PC-3 (cell line): ENCODE data around the gene AREL1. TPM values are rescaled to one million over a fixed set of nuclear protein-coding genes. Genes with fewer than 3 reads are reported as not detected.

Experiments used
- ATAC-seq: fragments of 200-7000 bp; cut with Tn5 transposase; 2 replicates; pipeline ENCODE4 v1.9.1; 2020; ENCODE audit warnings: mild to moderate bottlenecking, moderate library complexity
- BruUV-seq: library from RNA; stranded (reverse); fragments of 400-500 nt; replicated peaks from 2 replicates; lab custom pipeline; 2021; lab: Mats Ljungman, UMichigan
- CTCF ChIA-PET: fragments of 300-600 bp; sonication (Branson Sonifier 250); formaldehyde crosslinking; loops from one replicate; lab custom pipeline; 2022; ENCODE audit warnings: antibody characterized with exemption; lab: Charles Lee
- POLR2A ChIA-PET: fragments of 300-600 bp; sonication (Branson Sonifier 250); formaldehyde crosslinking; loops from one replicate; lab custom pipeline; 2022; ENCODE audit warnings: antibody characterized with exemption; ENCODE audit not compliant: unreplicated experiment; lab: Charles Lee
- DNase-seq: peaks from one replicate; pipeline ENCODE4 v3.0.0-alpha.2; 2015
- H2AFZ ChIP-seq: fragments of 300-600 bp; sonication (generic); 2 replicates; pipeline ENCODE4 v1.6.0; 2016; ENCODE audit warnings: antibody characterized with exemption, low read length
- H3F3A ChIP-seq: fragments of 300-600 bp; sonication (generic); one replicate; pipeline ENCODE4 v1.6.0; 2017; ENCODE audit warnings: antibody characterized with exemption, low read length, control low read depth, mild to moderate bottlenecking; ENCODE audit not compliant: unreplicated experiment
- H3K27ac ChIP-seq: fragments of 300-600 bp; sonication (generic); 2 replicates; pipeline ENCODE4 v1.5.1; 2016; ENCODE audit warnings: mild to moderate bottlenecking, low read length
- H3K27me3 ChIP-seq: fragments of 300-600 bp; sonication (generic); 2 replicates; pipeline ENCODE4 v1.6.1; 2016; ENCODE audit warnings: low read length, mixed read lengths
- H3K36me3 ChIP-seq: fragments of 300-600 bp; sonication (generic); 2 replicates; pipeline ENCODE4 v1.6.1; 2016; ENCODE audit warnings: low read depth, mixed run types, low read length, mixed read lengths
- H3K4me1 ChIP-seq: fragments of 300-600 bp; sonication (generic); 2 replicates; pipeline ENCODE4 v1.5.1; 2016; ENCODE audit warnings: low read length; ENCODE audit not compliant: insufficient read depth
- H3K4me2 ChIP-seq: fragments of 300-600 bp; sonication (generic); 2 replicates; pipeline ENCODE4 v1.6.0; 2016; ENCODE audit warnings: low read length
- H3K4me3 ChIP-seq: fragments of 300-600 bp; sonication (generic); 2 replicates; pipeline ENCODE4 v1.5.1; 2016; ENCODE audit warnings: mild to moderate bottlenecking, low read length, mixed read lengths
- H3K79me2 ChIP-seq: fragments of 300-600 bp; sonication (generic); 2 replicates; pipeline ENCODE4 v1.6.1; 2017; ENCODE audit warnings: low read length, mixed read lengths
- H3K9ac ChIP-seq: fragments of 300-600 bp; sonication (generic); 2 replicates; pipeline ENCODE4 v1.6.0; 2016; ENCODE audit warnings: mild to moderate bottlenecking, low read length
- H3K9me2 ChIP-seq: fragments of 300-600 bp; sonication (generic); replicated peaks from 2 replicates; pipeline ENCODE4 v1.6.1; 2016; ENCODE audit warnings: mixed run types, low read length, mixed read lengths
- H3K9me3 ChIP-seq: fragments of 300-600 bp; sonication (generic); 2 replicates; pipeline ENCODE4 v1.6.1; 2016; ENCODE audit warnings: low read length, mixed read lengths
- H4K20me1 ChIP-seq: fragments of 300-600 bp; sonication (generic); 2 replicates; pipeline ENCODE4 v1.6.1; 2016; ENCODE audit warnings: low read length, mixed read lengths
- CTCF ChIP-seq: fragments of 300-600 bp; sonication (generic); conservative IDR thresholded peaks from 2 replicates; pipeline ENCODE4 v1.5.1; 2017; ENCODE audit warnings: antibody characterized with exemption, low read depth, mild to moderate bottlenecking, low read length
- EZH2 ChIP-seq: fragments of 300-600 bp; sonication (generic); IDR thresholded peaks from one replicate; pipeline ENCODE4 v1.6.1; 2017; ENCODE audit warnings: antibody characterized with exemption, mild to moderate bottlenecking, low read length; ENCODE audit not compliant: unreplicated experiment
- EZH2phosphoT487 ChIP-seq: fragments of 300-600 bp; sonication (generic); IDR thresholded peaks from 2 replicates; pipeline ENCODE4 v1.6.1; 2018; ENCODE audit warnings: mild to moderate bottlenecking, antibody characterized with exemption, low read length, borderline replicate concordance
- intact Hi-C: fragments of 100-400 bp; cut with micrococcal nuclease; formaldehyde crosslinking; loops from 2 replicates; pipeline ENCODE4 v1.9.0; 2023
- total RNA-seq: library from RNA; depleted of rRNA; stranded (reverse); fragments of >200 nt; gene quantifications from 2 replicates; pipeline ENCODE4 v1.2.3, GENCODE V29; 2014

Gene AREL1
- total RNA-seq, 1 experiment from 2014 or later: 32.1 TPM

GRCh38 chr14:74628418-74628817 is 84.5 kb downstream of the AREL1 start:
- peaks cover 4% of the 10 kb centered on the region; the same call in 1 of the 2 replicates for H3K4me1 ChIP-seq
- ChIA-PET CTCF (no interaction called here), POLR2A (interaction anchor here (0.6 kb wide), 1 partner anchor 233 kb away, joined by 3 read pairs; no protein-coding TSS in a partner anchor)
- H3K4me3 ChIP-seq: no peak overlapping the region
- no peaks in the 10 kb centered on the region for H3K79me2 ChIP-seq
- H3K4me2 ChIP-seq: no peak overlapping the region
- ATAC-seq (no peak), DNase-seq (no peak)
- no peaks in the 10 kb centered on the region for H3K9me2 ChIP-seq
- H3K27me3 ChIP-seq: no peaks in the 10 kb centered on the region
- H3K27ac ChIP-seq: no peak overlapping the region
- intact Hi-C loops: no loop called here
- H3K9ac ChIP-seq: no peak overlapping the region
- no peaks in the 10 kb centered on the region for H3F3A ChIP-seq
- no TSS peak for BruUV-seq
- no peaks in the 10 kb centered on the region for H3K9me3 ChIP-seq
- H3K36me3 ChIP-seq: no peaks in the 10 kb centered on the region
- H4K20me1 ChIP-seq: no peaks in the 10 kb centered on the region
- H2AFZ ChIP-seq: no peak overlapping the region
- TF ChIP-seq CTCF (no peak), EZH2phosphoT487 (no peak), EZH2 (no peak)

- Histone ChIP-seq H3K27me3 (no peaks in the 10 kb centered on the region), H3K4me2 (no peak overlapping the region), H3K27ac (no peak overlapping the region), H4K20me1 (no peaks in the 10 kb centered on the region), H3K36me3 (no peaks in the 10 kb centered on the region), H3K4me3 (no peak overlapping the region), H3F3A (no peaks in the 10 kb centered on the region), H2AFZ (no peak overlapping the region), H3K9me3 (no peaks in the 10 kb centered on the region), H3K4me1 (no peaks in the 10 kb centered on the region), H3K9ac (no peak overlapping the region), H3K9me2 (no peaks in the 10 kb centered on the region), H3K79me2 (no peaks in the 10 kb centered on the region)
- intact Hi-C loops: no loop called here
- POLR2A ChIA-PET: no interaction called here
- DNase-seq (no peak), ATAC-seq (no peak)
- CTCF ChIA-PET: no interaction called here
- no TSS peak for BruUV-seq
- TF ChIP-seq EZH2 (no peak), EZH2phosphoT487 (no peak), CTCF (no peak)
These were observed 85.8 kb downstream of the AREL1 start for GRCh38 chr14:74627076-74627475.

- no peaks in the 10 kb centered on the region for H4K20me1 ChIP-seq
- H3K4me2 ChIP-seq: no peak overlapping the region
- no peak overlapping the region for H2AFZ ChIP-seq
- no peak for TF ChIP-seq EZH2phosphoT487
- no peak for TF ChIP-seq CTCF
- TF ChIP-seq EZH2: no peak
- H3K4me1 ChIP-seq: peaks cover 39% of the 10 kb centered on the region
- no TSS peak for BruUV-seq
- no peaks in the 10 kb centered on the region for H3K27me3 ChIP-seq
- peaks cover 2% of the 10 kb centered on the region for H3F3A ChIP-seq
- intact Hi-C loops: no loop called here
- ATAC-seq: no peak
- no peak overlapping the region for H3K27ac ChIP-seq
- ChIA-PET POLR2A (interaction anchor here (0.6 kb wide), 2 partner anchors 56 to 180 kb away, joined by 3 to 8 read pairs; no protein-coding TSS in a partner anchor), CTCF (no interaction called here)
- no peaks in the 10 kb centered on the region for H3K79me2 ChIP-seq
- H3K9me3 ChIP-seq: no peaks in the 10 kb centered on the region
- H3K36me3 ChIP-seq: no peaks in the 10 kb centered on the region
- no peak for DNase-seq
- H3K4me3 ChIP-seq: no peak overlapping the region
- H3K9ac ChIP-seq: no peak overlapping the region
- no peaks in the 10 kb centered on the region for H3K9me2 ChIP-seq
These were observed 90.6 kb downstream of the AREL1 start for GRCh38 chr14:74622257-74622656.
